ENCODE results near the gene EPHB6.

EPHB6 gene

DNA sequence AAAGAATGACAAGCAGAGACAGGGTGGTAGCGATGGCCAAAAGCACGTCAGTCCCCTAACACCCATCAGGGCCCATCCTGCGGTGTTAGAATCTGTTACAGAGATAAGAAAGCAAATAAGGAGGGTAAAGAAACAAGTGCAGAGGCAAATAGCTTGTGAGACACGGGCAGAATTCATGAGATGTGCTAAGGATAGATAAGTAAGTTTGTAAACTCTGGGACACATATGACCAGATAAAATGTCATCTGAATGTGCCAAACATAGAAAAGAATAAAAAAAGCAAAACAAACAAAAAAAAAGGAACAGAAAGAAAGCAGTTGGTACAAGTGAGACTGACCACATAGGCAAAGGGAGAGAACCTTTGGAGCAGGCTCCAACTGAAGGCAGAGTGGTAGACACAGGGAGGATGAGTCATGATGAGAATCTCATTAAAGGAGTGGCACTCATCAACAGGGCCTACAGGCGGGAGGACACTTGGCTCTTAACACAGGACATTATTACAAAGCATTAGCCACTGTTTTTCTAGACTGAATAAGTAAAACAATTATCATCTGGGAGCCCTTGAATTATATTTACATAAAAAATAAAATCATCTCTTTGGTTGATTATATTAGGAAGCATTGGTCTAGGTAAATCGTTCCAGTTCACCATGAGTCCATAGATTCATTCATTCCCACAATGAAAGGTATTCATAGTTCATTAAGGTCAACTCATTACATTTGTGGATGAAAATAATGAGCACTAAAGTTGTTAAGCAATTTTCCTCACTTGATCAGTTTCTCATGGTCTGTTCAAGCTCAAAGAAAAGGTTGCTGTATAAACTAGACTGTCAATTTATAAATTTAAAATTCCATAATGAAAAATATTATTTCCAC, 21.5 kb upstream of the EPHB6 start:
- DNase-seq (ENCODE audit: low read depth, low spot score) = no peak

DNA sequence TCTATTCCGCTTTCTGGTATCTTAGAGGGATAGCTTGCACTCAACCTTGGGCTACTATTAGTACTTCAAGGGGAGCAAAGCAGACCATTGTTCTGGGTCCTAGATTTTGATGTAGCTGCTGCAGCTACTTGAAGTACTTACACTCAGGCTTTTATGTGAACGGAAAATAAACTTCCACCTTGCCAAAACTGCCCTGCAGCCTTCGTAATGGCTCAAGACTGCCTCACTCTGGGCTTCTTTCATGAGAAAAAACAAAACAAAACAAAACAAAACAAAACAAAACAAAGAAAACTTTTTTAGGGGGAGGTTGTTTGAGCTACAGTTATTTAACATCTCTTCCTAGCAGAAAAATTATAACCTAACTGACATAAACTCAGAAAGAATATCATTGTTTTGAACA, 19.4 kb upstream of the EPHB6 start:
- DNase-seq (ENCODE audit: low read depth, low spot score) = no peak

DNA sequence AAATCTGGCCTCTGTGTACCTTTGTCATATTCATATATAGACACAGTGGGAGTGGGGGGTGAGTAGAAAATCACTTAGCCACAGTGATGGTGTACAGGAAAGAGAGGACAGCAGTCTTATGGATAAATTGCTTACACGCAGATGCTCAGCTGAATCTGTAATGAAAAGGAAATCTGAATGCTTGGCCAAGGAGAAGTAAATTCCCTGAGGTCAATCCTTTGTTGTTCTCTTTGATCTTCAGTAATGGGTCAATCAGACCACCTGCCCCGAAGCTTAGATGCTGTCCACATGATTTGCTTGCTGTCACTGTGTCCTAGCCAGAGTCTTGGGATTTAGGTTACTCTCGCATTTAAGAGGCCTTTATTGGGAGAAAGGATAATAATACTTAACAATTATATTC, 18.4 kb upstream of the EPHB6 start:
- no peak for DNase-seq (ENCODE audit: low read depth, low spot score)

DNA sequence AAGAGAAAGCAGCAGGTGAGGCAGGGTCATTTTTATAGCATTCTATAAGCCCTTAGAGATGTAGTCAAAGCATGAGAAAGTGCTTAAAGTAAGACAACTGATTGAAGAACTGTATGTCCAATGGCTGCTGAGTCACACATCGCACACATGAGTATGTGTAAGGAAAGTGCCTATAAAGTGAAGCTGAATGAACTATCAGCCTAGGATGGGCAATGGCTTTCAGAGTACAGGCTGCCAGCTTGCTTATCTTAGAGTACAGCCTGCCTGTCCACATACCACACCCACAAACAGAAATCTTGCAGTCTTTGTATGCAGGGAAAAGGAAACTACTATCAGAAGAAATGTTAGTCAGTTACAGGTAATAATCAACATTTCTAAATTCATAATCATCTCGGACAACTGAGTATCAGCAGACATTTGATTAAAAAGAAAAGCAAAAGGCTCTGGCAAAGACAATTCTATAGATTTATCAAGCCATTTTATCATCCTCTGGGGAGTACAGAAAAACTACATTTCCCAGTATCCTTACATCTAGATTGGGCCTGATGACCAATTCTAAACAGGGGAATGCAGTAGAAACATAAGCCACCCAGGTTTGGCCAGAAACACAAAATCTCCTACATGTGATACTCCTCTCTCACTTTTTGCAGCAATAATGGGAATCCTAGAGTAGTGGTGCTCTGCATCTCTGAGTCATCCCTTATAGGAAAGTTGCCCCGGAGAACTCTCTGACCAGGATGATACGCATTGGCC, 16.2 kb upstream of the EPHB6 start:
- DNase-seq (ENCODE audit: low read depth, low spot score) = no peak

DNA sequence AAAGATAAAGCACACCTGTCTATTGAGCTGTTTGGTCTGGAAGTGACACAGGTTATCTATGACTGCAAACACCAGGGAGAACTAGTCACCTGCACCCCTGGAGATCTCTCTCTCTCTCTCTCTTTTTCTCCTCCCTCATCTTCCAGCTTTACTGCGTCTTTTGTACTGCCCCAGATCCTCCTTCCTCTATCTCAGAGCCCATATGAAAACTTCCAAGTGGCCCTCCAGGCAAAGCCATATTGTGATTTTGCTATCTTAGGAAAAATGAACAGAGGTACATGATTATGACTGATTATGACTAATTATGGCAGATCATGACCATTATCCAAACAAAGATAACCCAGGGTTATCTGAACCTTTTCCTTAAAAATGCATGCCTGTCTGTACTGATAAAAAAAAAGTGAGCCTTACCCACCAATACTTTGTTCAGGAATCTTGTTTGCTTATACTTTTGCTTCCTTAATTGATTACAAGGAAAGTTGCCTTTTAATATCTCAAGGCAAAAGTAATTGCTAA, 12.6 kb upstream of the EPHB6 start:
- DNase-seq (ENCODE audit: low read depth, low spot score) = no peak

DNA sequence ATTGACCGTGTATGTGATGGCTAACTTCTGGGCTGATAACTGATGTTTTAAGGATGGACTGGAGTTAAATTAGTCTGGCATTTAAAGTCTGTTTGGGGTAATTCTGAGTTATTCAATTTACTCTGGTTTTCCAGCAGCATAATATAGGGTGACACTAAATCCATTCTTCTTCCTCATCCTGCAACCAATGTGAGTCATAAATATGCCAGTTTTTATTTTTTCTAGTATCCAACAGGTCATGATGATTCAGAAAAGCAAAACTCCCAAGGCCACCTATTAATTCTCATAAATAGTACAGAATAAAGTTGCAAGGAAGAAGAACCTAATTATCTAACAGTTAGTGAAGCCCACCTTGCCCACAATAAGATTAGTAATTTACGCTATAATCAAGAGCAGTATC, 7.5 kb upstream of the EPHB6 start:
- DNase-seq (ENCODE audit: low read depth, low spot score) = no peak

DNA sequence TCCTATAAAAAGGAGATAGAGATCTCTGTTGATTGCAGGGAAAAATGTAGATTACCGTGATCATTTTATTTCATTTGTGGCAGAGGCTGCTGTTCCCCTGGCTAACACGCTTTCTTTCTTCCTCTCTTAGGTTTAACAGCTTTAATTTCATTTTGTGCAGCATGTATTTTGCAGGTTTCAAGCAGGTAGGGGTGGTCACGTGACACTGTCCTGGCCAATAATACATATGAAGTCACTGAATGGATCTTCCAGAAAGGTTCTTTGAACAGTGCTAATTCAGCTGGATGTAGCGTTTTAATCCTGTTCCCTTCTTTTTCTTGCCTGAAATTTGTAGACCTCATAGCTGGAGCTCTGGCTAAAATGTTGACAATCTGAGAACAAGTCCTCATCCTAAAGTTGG, 3.6 kb upstream of the EPHB6 start:
- DNase-seq (ENCODE audit: low read depth, low spot score) = no peak

DNA sequence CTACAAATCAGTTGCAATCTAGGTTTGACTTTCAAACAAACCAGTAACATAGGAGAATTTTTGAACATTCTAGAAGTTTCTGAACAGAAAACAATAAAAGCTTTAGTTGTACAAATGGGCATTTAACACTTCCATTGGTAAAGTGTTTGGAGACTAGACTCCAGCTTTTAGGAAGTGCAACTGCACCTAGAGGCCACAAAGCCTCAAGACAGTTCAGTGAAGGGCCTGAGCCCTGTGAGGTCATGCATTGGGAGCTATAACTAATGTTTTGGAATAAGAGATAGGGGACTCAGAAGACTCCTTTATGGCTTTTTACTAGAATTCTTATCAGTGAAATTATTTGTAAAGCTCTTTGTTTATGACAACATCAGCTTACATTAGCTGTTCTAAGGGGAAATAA, 3.0 kb upstream of the EPHB6 start:
- no peak for DNase-seq (ENCODE audit: low read depth, low spot score)

DNA sequence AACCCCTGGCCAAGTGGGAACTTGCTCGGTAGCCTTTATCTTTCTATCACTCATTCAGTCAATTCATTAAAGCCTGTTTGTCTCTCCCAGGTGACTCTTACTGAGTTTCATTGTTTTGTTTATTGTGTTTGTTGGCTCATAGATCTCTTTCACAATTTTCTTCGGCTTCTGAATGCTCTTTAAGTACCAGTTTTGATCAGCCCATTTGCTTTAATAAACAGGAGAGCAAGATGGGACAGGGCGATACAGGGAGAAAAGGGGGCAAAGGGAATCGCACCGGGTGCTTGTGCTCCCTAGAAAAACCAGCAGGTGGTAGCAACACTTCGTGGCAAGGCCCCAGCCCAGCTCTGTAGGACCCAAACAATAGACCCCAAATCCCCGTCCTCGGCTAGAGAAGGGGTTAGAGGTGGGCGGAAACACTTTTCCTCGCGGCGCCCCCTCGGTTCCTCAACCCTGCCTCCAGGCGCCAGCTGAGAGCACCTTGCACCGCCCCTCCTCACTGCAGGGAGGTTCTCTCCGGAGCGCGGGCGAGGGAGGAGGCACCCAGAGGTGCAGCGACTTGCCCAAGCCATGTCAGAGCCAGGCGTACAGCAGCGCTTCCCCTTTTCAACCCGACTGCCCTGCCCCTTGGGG, 1.0 kb upstream of the EPHB6 start:
- DNase-seq (ENCODE audit: low read depth, low spot score) = peak; percentile 25

DNA sequence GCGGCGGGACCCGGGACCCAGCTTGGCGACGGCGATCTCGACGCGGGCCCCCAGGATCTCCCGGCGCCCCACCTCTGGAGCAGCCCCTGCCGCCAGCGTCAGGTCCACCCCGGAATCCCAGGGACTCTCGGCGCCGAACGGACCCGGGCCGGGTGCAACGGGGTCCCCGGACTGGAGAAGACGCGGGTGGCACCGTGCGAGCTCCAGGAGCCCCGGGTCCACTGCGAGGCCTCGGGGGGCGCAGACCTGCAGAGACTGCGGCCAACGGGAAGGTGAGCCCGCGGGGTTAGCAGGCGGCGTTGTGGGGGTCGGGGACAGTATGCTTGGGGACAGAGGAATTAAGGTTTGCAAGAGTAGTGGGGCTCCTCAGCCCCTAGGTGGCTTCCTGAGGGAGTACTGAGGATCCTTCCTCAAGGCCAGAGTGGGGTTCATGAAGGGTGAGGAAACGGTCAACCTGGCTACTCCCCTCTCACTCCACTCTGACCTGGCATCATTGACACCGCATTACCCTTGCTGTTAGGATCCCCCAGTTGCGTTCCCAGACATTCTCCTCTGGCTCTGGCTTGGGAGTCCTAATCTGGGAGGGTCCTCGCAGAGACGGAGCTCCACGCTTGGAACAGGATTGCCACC, 353 bp downstream of the EPHB6 start:
- no peak for DNase-seq (ENCODE audit: low read depth, low spot score)

DNA sequence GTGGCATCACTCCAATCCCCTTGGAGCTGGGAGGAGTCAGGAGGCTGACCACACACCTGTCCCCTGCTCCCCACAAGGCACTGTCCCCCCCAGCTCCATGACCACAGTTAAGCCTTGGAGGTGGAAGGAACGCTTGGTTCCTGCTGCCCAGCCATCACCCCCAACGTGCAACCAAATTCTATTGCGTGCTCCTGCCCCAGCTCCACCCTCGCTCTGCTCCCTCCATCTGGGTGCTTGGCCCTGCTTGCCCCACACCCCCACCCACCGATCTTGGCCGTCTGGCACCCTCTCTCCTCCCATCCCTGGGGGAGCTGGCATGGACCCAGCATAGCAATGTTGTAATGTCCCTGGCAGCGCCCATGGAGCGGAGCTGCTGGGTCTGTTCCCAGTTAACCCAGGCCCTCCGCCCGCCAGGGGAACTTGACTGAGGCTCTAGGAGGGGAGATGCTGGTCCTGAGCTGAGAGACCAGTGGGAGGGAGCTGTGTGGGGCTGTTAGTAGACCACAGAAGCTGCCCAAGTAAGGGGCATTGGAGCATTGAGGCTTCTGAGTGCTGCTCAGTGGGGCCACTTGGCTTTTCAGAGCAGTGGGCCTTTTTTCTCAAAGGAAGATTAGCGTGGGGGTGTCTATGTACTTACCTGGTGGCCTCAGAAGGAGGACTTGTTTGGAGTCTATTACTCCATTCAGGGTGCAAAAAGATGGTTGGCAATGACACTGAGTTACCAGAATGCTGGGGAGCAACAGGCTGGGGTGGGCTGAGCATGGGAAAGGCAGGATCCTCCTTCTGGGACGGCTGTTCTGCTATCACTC, 1.1 kb downstream of the EPHB6 start:
- no peak for DNase-seq (ENCODE audit: low read depth, low spot score)

DNA sequence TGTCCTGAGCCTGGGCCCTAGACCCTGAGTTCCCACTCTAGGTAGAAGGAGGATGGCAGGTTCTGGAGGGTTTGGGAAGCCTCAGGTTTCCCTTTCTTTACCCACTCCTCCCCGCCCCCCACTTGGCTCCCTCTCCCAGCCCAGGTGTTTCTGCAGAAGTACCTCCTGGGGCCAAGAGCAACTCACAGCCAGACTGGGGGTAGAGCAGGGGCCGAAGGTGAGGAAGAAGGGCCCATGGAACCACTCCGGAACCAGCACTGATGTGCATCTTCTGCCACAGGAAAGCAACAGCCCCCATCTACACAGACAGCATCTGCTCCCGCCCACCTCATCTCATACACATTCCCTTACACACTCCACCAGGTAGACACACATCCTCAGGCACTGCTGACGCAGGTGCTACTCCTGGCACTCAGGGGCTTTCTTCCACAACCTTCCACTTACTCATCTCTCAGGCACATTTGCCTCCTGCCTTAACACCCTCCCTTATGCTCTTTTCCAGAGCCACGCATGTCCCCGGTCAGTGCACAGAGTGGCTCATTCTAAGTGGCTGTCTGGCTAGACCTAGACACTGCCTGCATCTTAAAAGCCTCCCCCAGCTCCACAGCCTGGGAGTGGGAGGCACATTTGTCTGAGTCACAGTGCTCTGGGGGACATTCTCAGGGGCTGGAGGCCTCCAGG, 1.8 kb downstream of the EPHB6 start:
- no peak for DNase-seq (ENCODE audit: low read depth, low spot score)

DNA sequence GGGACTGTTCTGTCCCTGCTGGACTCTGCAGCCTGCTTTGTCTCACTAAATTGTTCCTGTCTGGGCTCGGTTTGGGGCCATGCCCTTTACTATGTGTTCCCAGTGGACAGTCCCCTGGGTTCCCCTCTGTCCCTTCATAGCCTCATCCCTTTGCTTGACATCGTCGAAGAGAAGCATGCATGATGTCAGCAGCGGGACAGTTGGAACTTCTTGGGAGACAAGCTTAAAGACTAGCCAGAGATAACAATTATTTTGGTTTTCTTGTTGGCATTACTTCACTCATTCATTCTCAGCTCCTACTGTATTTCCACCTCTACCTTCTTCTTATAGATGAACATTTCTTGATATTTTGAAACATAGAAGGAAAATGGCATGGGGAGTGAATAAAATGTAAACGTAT, 2.7 kb downstream of the EPHB6 start:
- DNase-seq (ENCODE audit: low read depth, low spot score) = no peak

DNA sequence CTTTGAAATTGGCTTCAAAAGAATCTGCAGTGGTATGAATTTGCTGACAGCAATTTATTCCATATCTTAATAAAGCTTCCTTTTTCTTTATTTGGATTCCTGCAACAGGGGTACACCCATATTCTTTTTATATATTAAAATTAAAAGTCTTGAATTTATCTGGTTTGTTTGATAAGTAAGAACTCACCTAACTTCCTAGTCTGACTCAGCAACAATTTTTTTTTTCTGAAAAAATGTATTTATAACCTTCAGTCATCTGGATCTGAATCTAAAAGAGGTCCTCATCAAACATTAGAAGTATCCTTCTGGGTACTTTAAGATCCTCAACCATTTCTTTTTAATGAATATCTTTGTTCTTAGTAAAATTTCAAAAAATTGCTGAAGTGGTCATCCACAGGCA, 4.5 kb downstream of the EPHB6 start:
- no peak for DNase-seq (ENCODE audit: low read depth, low spot score)

DNA sequence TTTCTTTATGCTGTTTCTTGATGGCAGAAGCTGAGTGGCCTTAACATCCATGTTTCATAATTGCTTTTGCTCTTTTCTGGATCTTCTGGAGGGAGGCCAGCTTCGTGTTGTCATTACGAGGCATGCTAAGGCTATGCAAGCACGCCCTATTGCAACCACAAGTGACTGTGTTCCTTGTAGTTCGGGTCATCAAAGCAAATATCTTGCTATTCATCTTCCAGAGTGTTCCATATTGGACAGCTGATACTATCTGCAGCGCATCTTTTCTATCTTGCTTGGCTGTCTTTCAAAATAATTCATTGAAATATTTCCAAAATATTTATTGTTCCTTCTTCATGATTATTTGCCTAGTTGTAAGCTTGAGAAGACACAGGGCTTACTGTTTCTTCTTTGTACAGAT, 5.0 kb downstream of the EPHB6 start:
- no peak for DNase-seq (ENCODE audit: low read depth, low spot score)

DNA sequence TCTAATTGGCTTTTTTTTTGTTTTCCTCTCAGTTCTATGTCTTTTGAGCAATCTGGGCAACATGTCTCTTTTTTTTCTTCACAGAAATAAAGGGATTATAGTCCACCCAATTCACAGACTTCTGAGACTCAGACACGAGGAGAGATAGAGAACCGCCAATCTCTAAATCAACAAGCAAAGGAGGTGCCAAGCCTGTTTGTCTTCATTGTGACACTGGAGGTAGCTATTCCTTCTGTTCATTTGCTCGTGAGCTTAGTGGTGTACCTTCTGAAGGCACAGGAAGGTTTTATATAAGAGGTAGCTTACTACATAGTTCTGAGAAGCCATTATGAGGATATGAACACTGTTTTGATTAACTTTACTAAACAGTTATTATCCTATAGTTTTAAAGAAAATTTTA, 6.1 kb downstream of the EPHB6 start:
- DNase-seq (ENCODE audit: low read depth, low spot score) = no peak

DNA sequence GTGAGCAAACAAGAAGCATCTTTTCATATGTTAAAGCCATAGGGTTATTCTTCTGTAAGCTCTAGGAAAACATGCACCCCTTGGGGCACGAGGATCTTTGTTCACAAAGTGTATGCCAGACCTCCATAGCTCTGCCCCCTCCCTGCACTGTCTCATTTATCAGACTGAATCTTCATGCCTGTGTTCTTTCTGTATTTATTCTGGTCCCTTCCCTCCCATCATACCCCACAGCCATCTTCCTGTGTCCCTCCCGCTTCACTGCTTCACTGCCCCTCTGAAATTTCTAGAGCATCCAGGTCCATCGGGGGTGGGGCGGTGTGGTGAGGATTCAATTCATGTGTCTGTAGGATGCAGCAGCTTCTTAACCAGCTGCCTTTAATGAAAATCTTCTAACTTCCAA, 7.5 kb downstream of the EPHB6 start:
- no peak for DNase-seq (ENCODE audit: low read depth, low spot score)

DNA sequence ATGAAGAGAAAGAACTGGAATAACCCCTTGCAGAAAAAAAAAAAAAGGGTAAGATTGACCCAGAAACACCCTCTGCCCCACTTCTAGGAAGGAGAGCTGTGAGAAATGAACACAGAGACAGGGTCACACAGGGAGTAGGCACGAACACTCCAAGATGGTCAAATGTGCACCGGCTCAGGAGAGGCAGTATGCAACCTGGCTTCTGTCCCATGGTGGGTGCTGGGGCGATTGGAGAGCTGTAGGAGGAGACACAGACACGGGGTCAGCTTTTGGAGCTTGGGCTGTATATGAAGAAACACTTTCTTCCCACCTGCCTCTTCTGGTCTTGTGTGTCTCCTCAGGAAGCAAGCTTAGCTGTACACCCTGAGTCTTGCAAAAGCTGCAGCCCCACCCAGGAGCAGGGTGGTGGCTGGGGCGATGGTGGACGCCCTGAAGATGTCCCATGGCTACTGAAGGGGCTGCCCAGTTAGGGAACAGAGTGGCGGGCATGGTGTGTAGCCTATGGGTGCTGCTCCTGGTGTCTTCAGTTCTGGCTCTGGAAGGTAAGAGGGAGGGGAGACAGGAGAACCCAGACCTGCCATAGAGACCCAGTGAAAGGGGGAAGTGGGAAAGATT, 8.0 kb downstream of the EPHB6 start:
- DNase-seq (ENCODE audit: low read depth, low spot score) = no peak

DNA sequence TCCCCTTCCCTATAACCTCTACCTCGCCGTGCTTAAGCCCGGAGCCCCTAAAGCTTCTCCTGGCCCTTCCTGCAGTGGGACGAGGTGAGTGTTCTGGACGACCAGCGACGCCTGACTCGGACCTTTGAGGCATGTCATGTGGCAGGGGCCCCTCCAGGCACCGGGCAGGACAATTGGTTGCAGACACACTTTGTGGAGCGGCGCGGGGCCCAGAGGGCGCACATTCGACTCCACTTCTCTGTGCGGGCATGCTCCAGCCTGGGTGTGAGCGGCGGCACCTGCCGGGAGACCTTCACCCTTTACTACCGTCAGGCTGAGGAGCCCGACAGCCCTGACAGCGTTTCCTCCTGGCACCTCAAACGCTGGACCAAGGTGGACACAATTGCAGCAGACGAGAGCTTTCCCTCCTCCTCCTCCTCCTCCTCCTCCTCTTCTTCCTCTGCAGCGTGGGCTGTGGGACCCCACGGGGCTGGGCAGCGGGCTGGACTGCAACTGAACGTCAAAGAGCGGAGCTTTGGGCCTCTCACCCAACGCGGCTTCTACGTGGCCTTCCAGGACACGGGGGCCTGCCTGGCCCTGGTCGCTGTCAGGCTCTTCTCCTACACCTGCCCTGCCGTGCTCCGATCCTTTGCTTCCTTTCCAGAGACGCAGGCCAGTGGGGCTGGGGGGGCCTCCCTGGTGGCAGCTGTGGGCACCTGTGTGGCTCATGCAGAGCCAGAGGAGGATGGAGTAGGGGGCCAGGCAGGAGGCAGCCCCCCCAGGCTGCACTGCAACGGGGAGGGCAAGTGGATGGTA, 9.2 kb downstream of the EPHB6 start:
- DNase-seq (ENCODE audit: low read depth, low spot score) = no peak
